Trophoblast cell (in vitro differentiated cells and primary cell): ENCODE results near the gene VMP1.
A peak's percentile ranks its signal among the peaks of the same experiment; 100 is the strongest.

Source experiments
- DNase-seq, 2 donors: peaks; one replicate each; pipeline ENCODE4 v3.0.0-alpha.2; 2016
- H2AFZ ChIP-seq: 2 replicates; pipeline ENCODE4 v1.6.1; 2013; ENCODE audit warnings: low read length, moderate library complexity, mild to moderate bottlenecking; ENCODE audit not compliant: insufficient read depth, poor library complexity
- H2AK5ac ChIP-seq: 2 replicates; pipeline ENCODE4 v1.6.1; 2013; ENCODE audit warnings: mild to moderate bottlenecking, low read length
- H2BK120ac ChIP-seq: 2 replicates; pipeline ENCODE4 v1.6.1; 2013; ENCODE audit warnings: low read length, mild to moderate bottlenecking, moderate library complexity; ENCODE audit not compliant: insufficient read depth, poor library complexity
- H2BK12ac ChIP-seq: 2 replicates; pipeline ENCODE4 v1.6.1; 2013; ENCODE audit warnings: mild to moderate bottlenecking, low read length, moderate library complexity
- H2BK5ac ChIP-seq: 2 replicates; pipeline ENCODE4 v1.6.1; 2013; ENCODE audit warnings: low read length, low read depth, moderate library complexity, mild to moderate bottlenecking; ENCODE audit not compliant: poor library complexity
- H3K14ac ChIP-seq: 2 replicates; pipeline ENCODE4 v1.6.1; 2013; ENCODE audit warnings: mild to moderate bottlenecking, low read length
- H3K18ac ChIP-seq: 2 replicates; pipeline ENCODE4 v1.6.1; 2013; ENCODE audit warnings: mild to moderate bottlenecking, low read length
- H3K23ac ChIP-seq: 2 replicates; pipeline ENCODE4 v1.6.1; 2013; ENCODE audit warnings: low read length
- H3K27ac ChIP-seq: 2 replicates; pipeline ENCODE4 v1.5.1; 2013; ENCODE audit warnings: low read depth, mild to moderate bottlenecking, inconsistent platforms, low read length, moderate library complexity
- H3K27me3 ChIP-seq: 2 replicates; pipeline ENCODE4 v1.6.1; 2013; ENCODE audit warnings: inconsistent platforms, mild to moderate bottlenecking, low read length, moderate library complexity; ENCODE audit not compliant: insufficient read depth
- H3K36me3 ChIP-seq, 2 experiments: 1 replicate in 1 of 2; 2 replicates in 1 of 2; pipeline ENCODE4 v1.6.1; 2013; ENCODE audit warnings: low read length in 2 of 2, mild to moderate bottlenecking in 2 of 2, moderate library complexity in 1 of 2; ENCODE audit not compliant: insufficient read depth in 2 of 2, control insufficient read depth in 1 of 2
- H3K4ac ChIP-seq: 2 replicates; pipeline ENCODE4 v1.6.1; 2013; ENCODE audit warnings: low read depth, mild to moderate bottlenecking, low read length, moderate library complexity
- H3K4me1 ChIP-seq, 2 experiments: 1 replicate in 1 of 2; 2 replicates in 1 of 2; pipeline ENCODE4 v1.6.1; 2013; ENCODE audit warnings: low read length in 2 of 2, mild to moderate bottlenecking in 2 of 2, moderate library complexity in 1 of 2; ENCODE audit not compliant: insufficient read depth in 2 of 2, control insufficient read depth in 1 of 2
- H3K4me2 ChIP-seq: 2 replicates; pipeline ENCODE4 v1.6.1; 2013; ENCODE audit warnings: inconsistent platforms, mild to moderate bottlenecking, low read length, moderate library complexity
- H3K4me3 ChIP-seq: 2 replicates; pipeline ENCODE4 v1.5.1; 2013; ENCODE audit warnings: mild to moderate bottlenecking, low read depth, low read length, inconsistent platforms
- H3K79me1 ChIP-seq: one replicate; pipeline ENCODE4 v1.6.1; 2013; ENCODE audit warnings: low read length
- H3K79me2 ChIP-seq: 2 replicates; pipeline ENCODE4 v1.6.1; 2013; ENCODE audit warnings: low read length, mild to moderate bottlenecking; ENCODE audit not compliant: control insufficient read depth, insufficient read depth, poor library complexity
- H3K9ac ChIP-seq: 2 replicates; pipeline ENCODE4 v1.6.1; 2013; ENCODE audit warnings: mild to moderate bottlenecking, low read length
- H3K9me3 ChIP-seq: 2 replicates; pipeline ENCODE4 v1.6.1; 2013; ENCODE audit warnings: low read depth, mild to moderate bottlenecking, control low read depth, inconsistent platforms, low read length; ENCODE audit not compliant: insufficient read depth
- H4K12ac ChIP-seq: 2 replicates; pipeline ENCODE4 v1.6.1; 2013; ENCODE audit warnings: low read depth, mild to moderate bottlenecking, low read length, moderate library complexity
- H4K8ac ChIP-seq: 2 replicates; pipeline ENCODE4 v1.6.1; 2013; ENCODE audit warnings: low read depth, mild to moderate bottlenecking, low read length, moderate library complexity
- H4K91ac ChIP-seq: one replicate; pipeline ENCODE4 v1.6.1; 2013; ENCODE audit warnings: low read depth, mild to moderate bottlenecking, low read length, moderate library complexity
- WGBS: extraction: QIAGEN DNeasy Blood & Tissue Kit; methylation state at CpG from one replicate; pipeline ENCODE4 v1.1.7; 2013; ENCODE audit warnings: missing lambda C conversion rate; ENCODE audit not compliant: insufficient read length, insufficient coverage; ENCODE audit errors: extremely low coverage; 5-methylcytosine and 5-hydroxymethylcytosine counted together

VMP1 gene

DNA sequence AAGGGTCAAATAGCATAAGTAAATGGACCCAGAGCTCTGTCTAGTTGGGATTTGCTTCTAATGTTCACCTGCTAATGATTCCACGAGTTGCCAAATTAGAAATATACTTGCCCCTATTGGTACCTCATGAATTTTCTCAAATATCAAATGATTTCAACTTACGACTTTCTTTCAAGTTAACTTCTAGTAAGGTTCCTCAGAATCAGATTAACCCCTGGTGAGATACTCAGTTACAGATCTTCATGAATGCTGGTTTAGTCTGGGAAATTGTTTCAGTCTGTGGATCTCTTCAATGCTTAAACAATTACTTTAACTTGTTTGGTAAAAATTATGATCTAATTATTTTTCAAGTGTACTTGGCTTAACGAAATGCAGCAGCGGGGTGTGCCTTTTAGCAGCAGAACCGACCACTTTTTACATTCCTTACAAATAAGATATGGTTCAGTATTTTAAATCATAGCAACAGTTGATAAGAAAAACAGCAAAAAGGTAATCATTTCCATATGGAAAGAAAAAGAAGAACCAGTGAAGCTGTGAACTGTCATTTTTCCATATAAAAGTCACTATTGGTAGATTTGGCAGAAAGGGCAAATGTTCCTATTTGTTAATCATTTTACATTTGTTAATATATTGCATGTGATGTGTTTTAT lies 150.8 kb downstream of the VMP1 start:
- no peak overlapping the region for H2AK5ac ChIP-seq
- no peak overlapping the region for H3K4ac ChIP-seq
- WGBS = no CpG with 5 or more reads among the region's 5 CpGs
- H3K27ac ChIP-seq = no peak overlapping the region
- H3K27me3 ChIP-seq = no peaks in the 10 kb centered on the region
- no peak overlapping the region for H3K23ac ChIP-seq
- DNase-seq = no peak
- peaks cover 7 to 13% of the 10 kb centered on the region in 2 experiments for H3K36me3 ChIP-seq
- H3K4me1 ChIP-seq = peaks cover 4 to 11% of the 10 kb centered on the region in 2 experiments
- H3K9me3 ChIP-seq = no peaks in the 10 kb centered on the region
- no peak overlapping the region for H2BK5ac ChIP-seq
- no peak overlapping the region for H3K18ac ChIP-seq
- no peak overlapping the region for H3K14ac ChIP-seq
- no peak overlapping the region for H4K8ac ChIP-seq
- H3K79me1 ChIP-seq = peaks cover 4% of the 10 kb centered on the region
- H4K12ac ChIP-seq = no peak overlapping the region
- no peak overlapping the region for H2BK12ac ChIP-seq
- no peak overlapping the region for H4K91ac ChIP-seq
- no peaks in the 10 kb centered on the region for H3K79me2 ChIP-seq
- no peak overlapping the region for H3K4me3 ChIP-seq
- H3K9ac ChIP-seq = no peak overlapping the region
- H2AFZ ChIP-seq = no peak overlapping the region
- no peak overlapping the region for H2BK120ac ChIP-seq
- no peak overlapping the region for H3K4me2 ChIP-seq

- H3K4ac ChIP-seq = no peak overlapping the region
- H3K79me2 ChIP-seq = no peaks in the 10 kb centered on the region
- H4K12ac ChIP-seq = no peak overlapping the region
- H3K4me3 ChIP-seq = no peak overlapping the region
- no peaks in the 10 kb centered on the region for H3K9me3 ChIP-seq
- no peak for DNase-seq
- peaks cover 4% of the 10 kb centered on the region for H3K79me1 ChIP-seq
- H2AFZ ChIP-seq = no peak overlapping the region
- no peak overlapping the region for H2BK12ac ChIP-seq
- no peak overlapping the region for H3K4me2 ChIP-seq
- no peak overlapping the region for H3K18ac ChIP-seq
- H2BK120ac ChIP-seq = no peak overlapping the region
- no peak overlapping the region for H2AK5ac ChIP-seq
- H4K91ac ChIP-seq = peak overlapping the region; percentile 0
- H3K36me3 ChIP-seq = peaks cover 8 to 13% of the 10 kb centered on the region in 2 experiments
- peaks cover 4 to 9% of the 10 kb centered on the region in 2 experiments for H3K4me1 ChIP-seq
- WGBS = no CpG with 5 or more reads among the region's 3 CpGs
- H3K9ac ChIP-seq = no peak overlapping the region
- no peak overlapping the region for H3K23ac ChIP-seq
- no peak overlapping the region for H3K14ac ChIP-seq
- no peak overlapping the region for H4K8ac ChIP-seq
- H3K27me3 ChIP-seq = no peaks in the 10 kb centered on the region
- no peak overlapping the region for H2BK5ac ChIP-seq
- no peak overlapping the region for H3K27ac ChIP-seq
Measured at GRCh38 chr17:59858932-59859331, 151.5 kb downstream of the VMP1 start.

DNA sequence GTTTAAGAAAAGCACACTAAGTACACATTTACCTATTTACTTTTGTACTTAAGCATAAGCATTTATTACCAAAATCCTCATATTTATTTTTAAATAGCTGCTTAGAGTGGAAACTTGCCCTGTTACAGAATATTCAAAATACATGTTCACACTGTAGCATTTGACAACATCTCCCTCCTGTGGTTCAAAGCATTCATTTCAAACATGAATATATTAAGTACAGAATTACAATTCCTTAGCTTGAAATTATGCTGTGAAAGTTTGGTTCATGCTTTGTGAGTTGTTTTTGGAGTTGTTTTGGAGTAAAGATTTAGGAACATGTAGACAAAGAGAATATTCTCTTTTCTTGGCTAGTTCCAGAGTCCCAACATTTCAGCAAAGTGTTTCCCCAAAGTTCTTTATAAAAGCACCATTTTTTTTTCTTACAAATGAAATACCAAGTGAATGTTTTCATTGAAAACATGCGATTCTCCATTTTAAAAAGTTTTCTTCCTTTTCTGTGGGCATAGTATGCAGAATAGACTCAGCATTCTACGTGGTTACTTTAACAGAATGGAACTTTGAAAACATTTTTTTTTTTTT lies 152.1 kb downstream of the VMP1 start:
- H3K9ac ChIP-seq = no peak overlapping the region
- H3K4me2 ChIP-seq = no peak overlapping the region
- no peak overlapping the region for H2BK12ac ChIP-seq
- H4K8ac ChIP-seq = no peak overlapping the region
- peak in 1 of 2 donors; percentile 70 for DNase-seq
- H2BK5ac ChIP-seq = no peak overlapping the region
- H4K12ac ChIP-seq = no peak overlapping the region
- H2AFZ ChIP-seq = no peak overlapping the region
- H3K23ac ChIP-seq = no peak overlapping the region
- H3K27me3 ChIP-seq = no peaks in the 10 kb centered on the region
- no peak overlapping the region for H2BK120ac ChIP-seq
- H2AK5ac ChIP-seq = no peak overlapping the region
- no peak overlapping the region for H3K4me3 ChIP-seq
- H3K79me2 ChIP-seq = no peaks in the 10 kb centered on the region
- no peak overlapping the region for H3K14ac ChIP-seq
- H3K36me3 ChIP-seq = peaks cover 11 to 13% of the 10 kb centered on the region in 2 experiments
- H3K27ac ChIP-seq = no peak overlapping the region
- H4K91ac ChIP-seq = no peak overlapping the region
- H3K18ac ChIP-seq = no peak overlapping the region
- WGBS = no CpG with 5 or more reads among the region's 2 CpGs
- H3K4me1 ChIP-seq = peaks cover 4 to 9% of the 10 kb centered on the region in 2 experiments
- H3K79me1 ChIP-seq = peaks cover 4% of the 10 kb centered on the region
- no peak overlapping the region for H3K4ac ChIP-seq
- no peaks in the 10 kb centered on the region for H3K9me3 ChIP-seq

- no peaks in the 10 kb centered on the region for H3K9me3 ChIP-seq
- H3K18ac ChIP-seq = no peak overlapping the region
- no CpG with 5 or more reads among the region's 3 CpGs for WGBS
- no peaks in the 10 kb centered on the region for H3K79me2 ChIP-seq
- no peak overlapping the region for H3K4me2 ChIP-seq
- H3K14ac ChIP-seq = no peak overlapping the region
- no peak for DNase-seq
- H3K4me1 ChIP-seq = peaks cover 0 to 4% of the 10 kb centered on the region in 2 experiments
- H3K23ac ChIP-seq = no peak overlapping the region
- no peak overlapping the region for H2BK5ac ChIP-seq
- no peak overlapping the region for H2BK12ac ChIP-seq
- H2BK120ac ChIP-seq = no peak overlapping the region
- no peak overlapping the region for H3K4me3 ChIP-seq
- H2AFZ ChIP-seq = no peak overlapping the region
- H3K27ac ChIP-seq = no peak overlapping the region
- no peak overlapping the region for H4K12ac ChIP-seq
- H3K79me1 ChIP-seq = no peaks in the 10 kb centered on the region
- no peak overlapping the region for H3K9ac ChIP-seq
- H2AK5ac ChIP-seq = no peak overlapping the region
- no peak overlapping the region for H4K8ac ChIP-seq
- peaks cover 14 to 15% of the 10 kb centered on the region in 2 experiments for H3K36me3 ChIP-seq
- H4K91ac ChIP-seq = no peak overlapping the region
- H3K4ac ChIP-seq = no peak overlapping the region
- no peaks in the 10 kb centered on the region for H3K27me3 ChIP-seq
Measured at GRCh38 chr17:59863616-59864015, 156.2 kb downstream of the VMP1 start.
